H1 (cell line): Measurements from ENCODE around the gene SMIM7. TPM values are rescaled to one million over a fixed set of nuclear protein-coding genes. Genes with fewer than 3 reads are reported as not detected.

ENCODE experiments used
- CTCF ChIA-PET: fragments of 300-600 bp; sonication (Branson Sonifier 250); formaldehyde crosslinking; loops from one replicate; lab custom pipeline; 2021; ENCODE audit not compliant: partially characterized antibody; lab: Charles Lee
- POLR2A ChIA-PET: fragments of 300-600 bp; sonication (Branson Sonifier 250); formaldehyde crosslinking; loops from one replicate; lab custom pipeline; 2021; ENCODE audit warnings: inconsistent platforms; ENCODE audit not compliant: partially characterized antibody; lab: Charles Lee
- DNase-seq, 2 experiments: peaks; one replicate each; pipeline versions ENCODE4 v3.0.0 to v3.0.0-alpha.2; 2010 to 2022; ENCODE audit warnings: low spot score in 2 of 2, low read depth in 1 of 2, mixed read lengths in 1 of 2
- FAIRE-seq: peaks from 2 replicates; lab custom pipeline; 2011; peaks lifted over from hg19 to GRCh38; lab: Jason Lieb, UNC
- H2AFZ ChIP-seq: 2 replicates; pipeline ENCODE4 v1.8.1; 2012; ENCODE audit warnings: low read length, inconsistent platforms
- H2AK5ac ChIP-seq: 2 replicates; pipeline ENCODE4 v1.6.1; 2013; ENCODE audit warnings: low read depth, low read length
- H2BK120ac ChIP-seq: replicated peaks from 2 replicates; pipeline ENCODE3; 2013; ENCODE audit warnings: low read depth, low read length, inconsistent platforms
- H2BK12ac ChIP-seq: 2 replicates; pipeline ENCODE4 v1.6.1; 2013; ENCODE audit warnings: low read depth, low read length
- H2BK15ac ChIP-seq: 2 replicates; pipeline ENCODE4 v1.6.1; 2013; ENCODE audit warnings: low read length
- H2BK20ac ChIP-seq: 2 replicates; pipeline ENCODE4 v1.6.1; 2013; ENCODE audit warnings: low read length
- H2BK5ac ChIP-seq: 2 replicates; pipeline ENCODE4 v1.6.1; 2013; ENCODE audit warnings: low read depth, low read length
- H3K14ac ChIP-seq: 2 replicates; pipeline ENCODE4 v1.6.1; 2013; ENCODE audit warnings: inconsistent platforms; ENCODE audit not compliant: insufficient read length
- H3K18ac ChIP-seq: 2 replicates; pipeline ENCODE4 v1.6.1; 2013; ENCODE audit warnings: low read length; ENCODE audit errors: extremely low read depth
- H3K23ac ChIP-seq: 2 replicates; pipeline ENCODE4 v1.6.1; 2013; ENCODE audit warnings: inconsistent platforms; ENCODE audit not compliant: insufficient read length
- H3K23me2 ChIP-seq: 2 replicates; pipeline ENCODE4 v1.6.1; 2013; ENCODE audit warnings: low read depth, low read length
- H3K27ac ChIP-seq: 2 replicates; pipeline ENCODE4 v1.6.1; 2011; ENCODE audit warnings: low read depth, low read length, inconsistent platforms
- H3K27me3 ChIP-seq, 4 experiments: replicated peaks in 1 of 4; 1 replicate in 1 of 4; 2 replicates in 3 of 4; pipeline versions ENCODE4 v1.6.1 to v1.8.1; 2011 to 2013; ENCODE audit warnings: low read length in 3 of 4, mild to moderate bottlenecking in 3 of 4, inconsistent platforms in 2 of 4, mixed read lengths in 2 of 4, moderate library complexity in 1 of 4; ENCODE audit not compliant: control insufficient read depth in 3 of 4, insufficient read depth in 3 of 4; ENCODE audit errors: extremely low read depth in 1 of 4
- H3K36me3 ChIP-seq, 4 experiments: 2 replicates each; pipeline versions ENCODE4 v1.6.1 to v1.8.1; 2011 to 2013; ENCODE audit warnings: mild to moderate bottlenecking in 4 of 4, low read length in 3 of 4, moderate library complexity in 2 of 4, control low read depth in 1 of 4, inconsistent platforms in 1 of 4; ENCODE audit not compliant: insufficient read depth in 4 of 4, control insufficient read depth in 2 of 4
- H3K4ac ChIP-seq: replicated peaks from 2 replicates; pipeline ENCODE3; 2013; ENCODE audit warnings: low read length, low read depth, mixed read lengths, inconsistent platforms; ENCODE audit not compliant: insufficient read length
- H3K4me1 ChIP-seq, 4 experiments: replicated peaks in 1 of 4; 1 replicate in 1 of 4; 2 replicates in 3 of 4; pipeline versions ENCODE4 v1.6.1 to v1.8.1; 2011 to 2013; ENCODE audit warnings: low read length in 3 of 4, inconsistent platforms in 2 of 4, mixed read lengths in 1 of 4; ENCODE audit not compliant: insufficient read depth in 4 of 4, control insufficient read depth in 3 of 4
- H3K4me2 ChIP-seq, 2 experiments: 2 replicates each; pipeline versions ENCODE4 v1.6.1 to v1.8.1; 2011 to 2013; ENCODE audit warnings: low read depth in 2 of 2, low read length in 2 of 2, control low read depth in 1 of 2, inconsistent platforms in 1 of 2, mild to moderate bottlenecking in 1 of 2; ENCODE audit not compliant: insufficient read depth in 1 of 2
- H3K4me3 ChIP-seq, 4 experiments: fragments of 200-600, 300-600 bp in 1 of 4; sonication (generic), shearing (Covaris generic), sonication (Bioruptor Twin) in 1 of 4; 2 replicates each; pipeline versions ENCODE4 v1.5.1 to v1.8.1; 2011 to 2016; ENCODE audit warnings: low read length in 4 of 4, low read depth in 3 of 4, control low read depth in 2 of 4, inconsistent platforms in 2 of 4, mild to moderate bottlenecking in 2 of 4, mixed read lengths in 1 of 4, moderate library complexity in 1 of 4; ENCODE audit not compliant: insufficient read depth in 2 of 4; ENCODE audit errors: extremely low read depth in 1 of 4
- H3K56ac ChIP-seq: replicated peaks from 2 replicates; pipeline ENCODE3; 2013; ENCODE audit warnings: low read depth, mild to moderate bottlenecking, mixed read lengths, low read length, inconsistent platforms; ENCODE audit not compliant: insufficient read length
- H3K79me1 ChIP-seq: 2 replicates; pipeline ENCODE4 v1.6.1; 2013; ENCODE audit warnings: low read depth, low read length, control low read depth
- H3K79me2 ChIP-seq, 2 experiments: 2 replicates each; pipeline versions ENCODE4 v1.6.1 to v1.8.1; 2012 to 2013; ENCODE audit warnings: low read length in 2 of 2, mild to moderate bottlenecking in 2 of 2, inconsistent platforms in 1 of 2; ENCODE audit not compliant: insufficient read depth in 2 of 2, control insufficient read depth in 1 of 2
- H3K9ac ChIP-seq, 4 experiments: replicated peaks in 1 of 4; 1 replicate in 1 of 4; 2 replicates in 3 of 4; pipeline versions ENCODE4 v1.6.1 to v1.8.1; 2011 to 2013; ENCODE audit warnings: low read depth in 3 of 4, low read length in 3 of 4, control low read depth in 2 of 4, mild to moderate bottlenecking in 2 of 4, moderate library complexity in 2 of 4, inconsistent platforms in 1 of 4; ENCODE audit errors: extremely low read depth in 1 of 4
- H3K9me3 ChIP-seq, 2 experiments: 2 replicates each; pipeline versions ENCODE4 v1.6.1 to v1.8.1; 2012 to 2013; ENCODE audit warnings: mild to moderate bottlenecking in 2 of 2, moderate library complexity in 2 of 2, control low read depth in 1 of 2, inconsistent platforms in 1 of 2, low read depth in 1 of 2, low read length in 1 of 2, mixed read lengths in 1 of 2; ENCODE audit not compliant: insufficient read depth in 2 of 2
- H4K20me1 ChIP-seq, 2 experiments: replicated peaks in 1 of 2; 2 replicates each; pipeline versions ENCODE3 to v1.8.1; 2011 to 2013; ENCODE audit warnings: inconsistent platforms in 2 of 2, low read length in 2 of 2, mild to moderate bottlenecking in 1 of 2; ENCODE audit not compliant: insufficient read depth in 2 of 2, control insufficient read depth in 1 of 2
- H4K5ac ChIP-seq: 2 replicates; pipeline ENCODE4 v1.6.1; 2013; ENCODE audit warnings: low read length, low read depth, mixed read lengths, inconsistent platforms; ENCODE audit not compliant: insufficient read length
- H4K8ac ChIP-seq: 2 replicates; pipeline ENCODE4 v1.8.0; 2013; ENCODE audit warnings: mild to moderate bottlenecking, moderate library complexity, low read length, inconsistent platforms; ENCODE audit not compliant: insufficient read depth; ENCODE audit errors: extremely low read depth
- H4K91ac ChIP-seq: replicated peaks from 2 replicates; pipeline ENCODE3; 2013; ENCODE audit warnings: low read length, mixed read lengths, inconsistent platforms; ENCODE audit not compliant: insufficient read length
- BACH1 ChIP-seq: IDR thresholded peaks from 2 replicates; pipeline ENCODE4 v1.6.1; 2012; ENCODE audit warnings: low read length, improper control_type of control experiment
- KDM1A ChIP-seq: fragments of 200-600, 300-600 bp; sonication (generic); IDR thresholded peaks from 2 replicates; pipeline ENCODE4 v1.7.1; 2016; ENCODE audit warnings: mild to moderate bottlenecking, low read length, borderline replicate concordance
- NANOG ChIP-seq: IDR thresholded peaks from 2 replicates; pipeline ENCODE4 v1.6.1; 2011; ENCODE audit warnings: low read length, low read depth, mild to moderate bottlenecking, inconsistent platforms; ENCODE audit not compliant: insufficient read depth, poor library complexity, severe bottlenecking
- WGBS, 2 experiments: shearing (Covaris generic) in 1 of 2; methylation state at CpG; one replicate each; pipeline versions ENCODE4 v1.1.6 to v1.1.7; 2013 to 2015; ENCODE audit warnings: low lambda C conversion rate in 2 of 2, mixed read lengths in 2 of 2, inconsistent platforms in 1 of 2, low coverage in 1 of 2, missing lambda C conversion rate in 1 of 2; ENCODE audit not compliant: insufficient replicate concordance in 2 of 2, insufficient coverage in 1 of 2, insufficient read length in 1 of 2; ENCODE audit errors: extremely low coverage in 1 of 2, missing lambda C conversion rate in 1 of 2; 5-methylcytosine and 5-hydroxymethylcytosine counted together
- polyA plus RNA-seq, 7 experiments: library from polyadenylated mRNA; depleted of rRNA in 3 of 7; stranded (reverse) in 5 of 7; unstranded in 2 of 7; fragments of >200 nt in 5 of 7; fragments of 200-250 nt in 2 of 7; gene quantifications; 1 replicate in 5 of 7; 2 replicates in 1 of 7; 4 replicates in 1 of 7; pipeline versions ENCODE4 v1.2.1 to v1.2.3, GENCODE V29; 2011 to 2013; ENCODE audit warnings: missing spikeins in 2 of 7, mixed read lengths in 2 of 7
- total RNA-seq: library from RNA; stranded (reverse); fragmentation: NEBNext Ultra II Directional; extraction: Animal tissue kit (Norgen Biotek cat#: 25700); gene quantifications from 2 replicates; pipeline ENCODE4 v1.2.1, GENCODE V29; 2021

Gene SMIM7
- total and polyA plus RNA-seq, 2 of the 8 experiments (the other 6 are each of a cell fraction or from before 2014, with no cell fraction given) = 55.5 to 67.5 TPM

- Histone ChIP-seq H4K20me1 (no peaks in the 10 kb centered on the region), H2BK12ac (no peak overlapping the region), H3K4me3 (no peak overlapping the region), H3K36me3 (no peaks in the 10 kb centered on the region), H4K5ac (no peak overlapping the region), H3K4me1 (no peaks in the 10 kb centered on the region), H3K23ac (no peak overlapping the region), H3K27me3 (no peaks in the 10 kb centered on the region), H3K9ac (no peak overlapping the region), H2BK20ac (no peak overlapping the region), H2BK5ac (no peak overlapping the region), H3K14ac (no peak overlapping the region), H2AFZ (no peak overlapping the region), H3K4ac (no peak overlapping the region), H4K8ac (no peak overlapping the region), H3K79me1 (no peaks in the 10 kb centered on the region), H3K9me3 (no peaks in the 10 kb centered on the region), H2BK120ac (no peak overlapping the region), H3K4me2 (no peak overlapping the region), H3K27ac (no peak overlapping the region), H3K56ac (no peak overlapping the region), H2AK5ac (no peak overlapping the region), H3K23me2 (no peaks in the 10 kb centered on the region), H3K79me2 (no peaks in the 10 kb centered on the region), H4K91ac (no peak overlapping the region), H3K18ac (no peak overlapping the region), H2BK15ac (no peak overlapping the region)
- FAIRE-seq = no peak
- DNase-seq = no peak
- ChIA-PET CTCF (interaction anchor here (1.9 kb wide), 1 partner anchor 16 kb away, joined by 9 read pairs; no protein-coding TSS in a partner anchor), POLR2A (interaction anchor here (1.4 kb wide), 1 partner anchor 12 kb away, joined by 4 read pairs; no protein-coding TSS in a partner anchor)
- WGBS, 2 experiments = 92% methylated on average over 5 of the region's 5 CpGs; no CpG with 5 or more reads in 1 of the 2 experiments
- no peak for TF ChIP-seq BACH1
- TF ChIP-seq NANOG = no peak
- TF ChIP-seq KDM1A = no peak
These were observed 39.0 kb upstream of the SMIM7 start for GRCh38 chr19:16698914-16699313.
